ENCODE measurements around the gene TEP1. TPM values are rescaled to one million over a fixed set of nuclear protein-coding genes. Genes with fewer than 3 reads are reported as not detected.

TEP1 gene
- total and polyA plus RNA-seq, 4 donors, result 9.6 to 21.8 (median 16.1) TPM

DNA sequence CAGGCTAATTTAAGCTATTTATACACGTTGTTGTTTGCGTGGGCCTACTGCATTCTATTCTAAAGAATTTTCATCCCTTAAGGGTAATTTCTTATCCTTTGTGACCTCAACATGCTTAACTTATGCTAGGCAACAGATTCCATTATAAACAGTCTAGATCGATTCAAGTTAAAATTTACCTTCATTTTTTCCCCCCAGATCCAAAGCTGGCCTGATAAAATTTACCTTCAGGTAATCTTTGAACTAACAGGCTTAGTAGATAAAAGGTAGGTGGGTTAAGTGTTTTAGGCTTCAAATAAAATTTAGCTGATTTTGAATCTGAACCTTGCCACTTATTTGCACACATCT is 79.8 kb downstream of the TEP1 start:
- Histone ChIP-seq H3K9me3 (ENCODE audit: control insufficient read depth, insufficient read depth, low read length) (no peaks in the 10 kb centered on the region), H3K36me3 (ENCODE audit: control insufficient read depth, insufficient read depth, low read length) (no peaks in the 10 kb centered on the region), H3K4me1 (ENCODE audit: control insufficient read depth, insufficient read depth, low read length) (peaks cover 6% of the 10 kb centered on the region), H3K4me3 (ENCODE audit: low read depth, low read length) (peak overlapping the region; percentile 68), H3K27me3 (ENCODE audit: control insufficient read depth, insufficient read depth, low read length) (peaks cover 2% of the 10 kb centered on the region), H3K27ac (ENCODE audit: low read depth, low read length) (peak overlapping the region; percentile 88)
- no peak for DNase-seq (ENCODE audit: low read depth in 4 of 6, low spot score in 6 of 6)
- WGBS (ENCODE audit: insufficient coverage), result no CpG with 5 or more reads among the region's 3 CpGs

GRCh38 chr14:20332788-20333493 is 80.4 kb downstream of the TEP1 start, which contains the start of gene CCNB1IP1:
TSS of gene CCNB1IP1 (minus strand) at chr14:20333279. CDS start at chr14:20316523, 16,756 bp downstream.
- peak within 1 kb of the TSS; percentile 68 for H3K4me3 ChIP-seq (ENCODE audit: low read depth, low read length)
- peaks cover 6% of the 10 kb centered on the region for H3K4me1 ChIP-seq (ENCODE audit: control insufficient read depth, insufficient read depth, low read length)
- H3K27ac ChIP-seq (ENCODE audit: low read depth, low read length), result peak within 1 kb of the TSS; percentile 88
- H3K36me3 ChIP-seq (ENCODE audit: control insufficient read depth, insufficient read depth, low read length), result no peaks in the 10 kb centered on the region
- H3K9me3 ChIP-seq (ENCODE audit: control insufficient read depth, insufficient read depth, low read length), result no peaks in the 10 kb centered on the region
- peaks cover 1% of the 10 kb centered on the region for H3K27me3 ChIP-seq (ENCODE audit: control insufficient read depth, insufficient read depth, low read length)
- peak in 5 of 6 donors; percentile 60 to 96 (median 77) for DNase-seq (ENCODE audit: low read depth in 4 of 6, low spot score in 6 of 6)
- WGBS (ENCODE audit: insufficient coverage), result 0% methylated on average over 11 of the region's 19 CpGs

DNA sequence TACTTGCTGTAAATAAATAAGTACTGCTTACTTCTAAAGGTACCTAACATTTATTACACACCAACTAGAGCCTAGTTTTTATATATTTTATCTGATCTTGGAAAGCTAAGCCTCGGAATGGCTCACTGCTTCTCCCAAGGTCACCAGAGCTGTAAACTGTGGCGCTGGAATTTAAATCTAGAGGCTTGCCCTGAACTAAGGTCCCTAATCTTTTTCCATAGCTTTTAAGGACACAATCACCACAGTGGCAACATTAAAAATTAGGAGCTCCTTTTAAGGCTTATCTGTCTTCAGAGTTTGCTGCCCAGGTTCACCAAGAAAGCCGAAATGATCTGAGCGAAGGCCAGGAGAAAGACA is 80.9 kb downstream of the TEP1 start:
- H3K27ac ChIP-seq (ENCODE audit: low read depth, low read length), result peak overlapping the region; percentile 88
- peaks cover 6% of the 10 kb centered on the region for H3K4me1 ChIP-seq (ENCODE audit: control insufficient read depth, insufficient read depth, low read length)
- no peaks in the 10 kb centered on the region for H3K9me3 ChIP-seq (ENCODE audit: control insufficient read depth, insufficient read depth, low read length)
- peak overlapping the region; percentile 68 for H3K4me3 ChIP-seq (ENCODE audit: low read depth, low read length)
- no peaks in the 10 kb centered on the region for H3K36me3 ChIP-seq (ENCODE audit: control insufficient read depth, insufficient read depth, low read length)
- DNase-seq (ENCODE audit: low read depth in 4 of 6, low spot score in 6 of 6), result peak in 1 of 6 donors; percentile 50
- no peaks in the 10 kb centered on the region for H3K27me3 ChIP-seq (ENCODE audit: control insufficient read depth, insufficient read depth, low read length)
- WGBS (ENCODE audit: insufficient coverage), result 0% methylated on average over 3 of the region's 4 CpGs

DNA sequence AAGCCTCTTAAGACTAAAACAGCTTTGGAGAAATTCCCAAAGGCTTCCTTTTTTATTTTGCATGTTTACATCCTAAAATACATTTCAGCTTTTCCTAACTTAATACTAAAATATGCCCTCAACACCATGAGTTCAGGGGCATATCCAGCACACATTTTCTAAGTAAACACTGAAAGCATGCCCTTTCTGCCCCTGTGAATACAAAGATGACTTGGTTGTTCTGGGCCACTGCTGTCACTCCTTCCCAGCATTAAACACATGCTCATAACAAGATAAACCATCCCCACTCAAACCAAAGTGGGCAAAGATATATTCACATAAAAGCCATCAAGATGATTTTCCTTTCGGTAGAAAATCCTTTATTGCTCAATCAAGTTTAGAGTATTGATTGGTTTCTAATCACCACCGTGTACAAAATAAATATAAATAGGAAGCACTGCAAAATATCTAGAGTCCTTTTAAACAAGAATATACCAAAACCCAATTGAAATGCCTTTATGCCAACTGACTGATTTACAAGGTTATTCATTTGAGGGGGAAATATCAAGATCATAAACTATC is 82.2 kb downstream of the TEP1 start:
- H3K9me3 ChIP-seq (ENCODE audit: control insufficient read depth, insufficient read depth, low read length), result no peaks in the 10 kb centered on the region
- no peaks in the 10 kb centered on the region for H3K36me3 ChIP-seq (ENCODE audit: control insufficient read depth, insufficient read depth, low read length)
- no peak overlapping the region for H3K4me3 ChIP-seq (ENCODE audit: low read depth, low read length)
- DNase-seq (ENCODE audit: low read depth in 4 of 6, low spot score in 6 of 6), result no peak
- no peaks in the 10 kb centered on the region for H3K27me3 ChIP-seq (ENCODE audit: control insufficient read depth, insufficient read depth, low read length)
- peaks cover 6% of the 10 kb centered on the region for H3K4me1 ChIP-seq (ENCODE audit: control insufficient read depth, insufficient read depth, low read length)
- WGBS (ENCODE audit: insufficient coverage), result no CpG with 5 or more reads among the region's 2 CpGs
- no peak overlapping the region for H3K27ac ChIP-seq (ENCODE audit: low read depth, low read length)

DNA sequence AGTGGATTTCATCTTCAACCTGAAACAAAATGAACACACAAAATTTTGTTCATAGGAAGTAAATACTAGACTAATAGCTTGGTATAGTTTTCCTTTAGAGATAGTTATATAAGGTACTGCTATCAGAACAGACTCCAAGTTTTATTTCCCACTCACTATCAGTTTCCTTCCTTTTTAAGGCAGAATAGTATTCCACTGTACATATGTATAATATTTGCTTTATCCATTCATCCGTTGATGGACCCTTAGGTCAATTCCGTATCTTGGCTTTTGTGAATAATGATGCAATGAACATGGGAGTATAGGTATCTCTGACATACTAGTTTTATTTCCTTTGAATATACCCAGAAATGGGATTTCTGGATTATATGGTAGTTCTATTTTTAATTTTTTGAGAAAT is 83.9 kb downstream of the TEP1 start:
- peaks cover 6% of the 10 kb centered on the region for H3K4me1 ChIP-seq (ENCODE audit: control insufficient read depth, insufficient read depth, low read length)
- DNase-seq (ENCODE audit: low read depth in 4 of 6, low spot score in 6 of 6), result no peak

GRCh38 chr14:20328705-20329104 is 84.6 kb downstream of the TEP1 start:
- peaks cover 5% of the 10 kb centered on the region for H3K36me3 ChIP-seq (ENCODE audit: control insufficient read depth, insufficient read depth, low read length)
- H3K4me1 ChIP-seq (ENCODE audit: control insufficient read depth, insufficient read depth, low read length), result peaks cover 6% of the 10 kb centered on the region
- H3K27ac ChIP-seq (ENCODE audit: low read depth, low read length), result no peak overlapping the region
- H3K4me3 ChIP-seq (ENCODE audit: low read depth, low read length), result no peak overlapping the region
- no peak for DNase-seq (ENCODE audit: low read depth in 4 of 6, low spot score in 6 of 6)
- H3K27me3 ChIP-seq (ENCODE audit: control insufficient read depth, insufficient read depth, low read length), result no peaks in the 10 kb centered on the region
- WGBS (ENCODE audit: insufficient coverage), result no CpG with 5 or more reads among the region's 2 CpGs
- no peaks in the 10 kb centered on the region for H3K9me3 ChIP-seq (ENCODE audit: control insufficient read depth, insufficient read depth, low read length)

More for the DNA sequence above, 83.9 kb downstream of the TEP1 start:
- no peak overlapping the region for H3K27ac ChIP-seq (ENCODE audit: low read depth, low read length)
- peaks cover 3% of the 10 kb centered on the region for H3K36me3 ChIP-seq (ENCODE audit: control insufficient read depth, insufficient read depth, low read length)
- H3K9me3 ChIP-seq (ENCODE audit: control insufficient read depth, insufficient read depth, low read length), result no peaks in the 10 kb centered on the region
- H3K4me3 ChIP-seq (ENCODE audit: low read depth, low read length), result no peak overlapping the region
- no CpG with 5 or more reads among the region's 2 CpGs for WGBS (ENCODE audit: insufficient coverage)
- H3K27me3 ChIP-seq (ENCODE audit: control insufficient read depth, insufficient read depth, low read length), result no peaks in the 10 kb centered on the region

DNA sequence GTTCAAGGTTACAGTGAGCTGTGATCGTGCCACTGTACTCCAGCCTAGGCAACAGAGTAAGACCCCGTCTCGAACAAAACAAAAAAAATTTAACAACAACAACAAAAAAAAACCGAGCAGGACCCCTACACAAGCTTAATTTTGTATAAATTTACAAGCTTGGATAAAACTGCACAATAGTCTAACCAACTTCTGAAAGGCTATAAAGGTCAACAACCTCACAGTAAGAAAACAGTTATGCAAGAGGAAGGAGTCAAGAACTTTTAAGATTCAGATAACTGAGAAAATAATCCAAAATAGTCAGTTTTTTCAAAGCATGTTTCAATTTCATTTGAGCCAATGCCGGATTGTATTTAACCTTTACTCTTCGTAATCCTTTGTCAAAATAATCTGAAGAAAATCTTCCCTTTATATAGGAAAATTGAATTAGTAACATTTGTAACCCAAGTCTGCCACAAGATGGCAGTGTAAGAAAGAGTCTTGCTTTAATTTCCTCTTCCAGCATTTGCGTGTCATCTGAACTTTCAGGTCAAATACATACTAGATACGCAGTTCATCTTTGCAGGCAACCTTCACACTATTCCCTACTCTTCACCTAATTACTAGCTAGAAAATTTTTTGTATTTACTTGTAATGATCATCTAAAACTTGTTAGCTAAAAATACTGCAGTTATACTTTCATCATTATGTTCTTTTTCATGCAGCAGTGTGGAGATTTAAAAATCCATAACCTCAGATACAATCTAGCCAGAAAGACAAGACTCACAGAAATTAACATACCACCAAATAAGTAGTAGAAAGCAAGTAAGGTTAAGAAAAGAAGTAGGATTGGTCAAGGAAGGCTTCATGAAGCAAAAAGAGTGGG is 86.1 kb downstream of the TEP1 start:
- Histone ChIP-seq H3K9me3 (ENCODE audit: control insufficient read depth, insufficient read depth, low read length) (no peaks in the 10 kb centered on the region), H3K4me3 (ENCODE audit: low read depth, low read length) (no peak overlapping the region), H3K4me1 (ENCODE audit: control insufficient read depth, insufficient read depth, low read length) (no peaks in the 10 kb centered on the region), H3K27ac (ENCODE audit: low read depth, low read length) (no peak overlapping the region), H3K36me3 (ENCODE audit: control insufficient read depth, insufficient read depth, low read length) (peaks cover 9% of the 10 kb centered on the region), H3K27me3 (ENCODE audit: control insufficient read depth, insufficient read depth, low read length) (no peaks in the 10 kb centered on the region)
- peak in 4 of 6 donors; percentile 44 to 92 (median 76) for DNase-seq (ENCODE audit: low read depth in 4 of 6, low spot score in 6 of 6)
- WGBS (ENCODE audit: insufficient coverage), result no CpG with 5 or more reads among the region's 8 CpGs

DNA sequence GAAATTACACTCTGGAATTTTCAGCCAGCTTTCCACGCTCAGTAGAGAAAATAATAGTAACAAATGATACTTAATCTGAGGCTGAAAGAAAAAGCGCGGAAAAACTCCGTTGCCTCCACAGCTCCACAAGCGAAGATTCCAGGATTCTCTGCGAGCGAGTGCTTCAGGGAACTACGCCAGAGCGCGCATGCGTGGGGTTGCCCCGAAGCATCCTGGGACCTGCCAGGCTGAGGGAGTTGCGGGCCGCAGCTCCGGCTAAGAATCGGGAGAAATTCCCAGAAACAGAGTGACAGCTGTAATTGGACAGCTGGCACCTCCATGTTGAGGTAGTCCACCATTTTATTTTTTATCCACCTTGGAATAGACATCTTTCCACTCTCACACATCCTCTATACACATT is 95.6 kb downstream of the TEP1 start:
- Histone ChIP-seq H3K9me3 (ENCODE audit: control insufficient read depth, insufficient read depth, low read length) (no peaks in the 10 kb centered on the region), H3K4me1 (ENCODE audit: control insufficient read depth, insufficient read depth, low read length) (no peaks in the 10 kb centered on the region), H3K27me3 (ENCODE audit: control insufficient read depth, insufficient read depth, low read length) (no peaks in the 10 kb centered on the region), H3K36me3 (ENCODE audit: control insufficient read depth, insufficient read depth, low read length) (peaks cover 23% of the 10 kb centered on the region), H3K27ac (ENCODE audit: low read depth, low read length) (no peak overlapping the region), H3K4me3 (ENCODE audit: low read depth, low read length) (no peak overlapping the region)
- DNase-seq (ENCODE audit: low read depth in 4 of 6, low spot score in 6 of 6), result no peak
- 96% methylated on average over 15 of the region's 16 CpGs for WGBS (ENCODE audit: insufficient coverage)
